Panc1 (cell line): ENCODE data around the gene NOX1. TPM values are rescaled to one million over a fixed set of nuclear protein-coding genes. Genes with fewer than 3 reads are reported as not detected.

Source experiments
- ATAC-seq: fragments of 200-7000 bp; cut with Tn5 transposase; 2 replicates; pipeline ENCODE4 v1.9.1; 2020; ENCODE audit warnings: mild to moderate bottlenecking, moderate library complexity
- BruUV-seq: library from RNA; stranded (reverse); fragments of 400-500 nt; replicated peaks from 2 replicates; lab custom pipeline; 2021; lab: Mats Ljungman, UMichigan
- CTCF ChIA-PET: fragments of 300-600 bp; sonication (Branson Sonifier 250); formaldehyde crosslinking; loops from one replicate; lab custom pipeline; 2022; ENCODE audit warnings: antibody characterized with exemption; lab: Charles Lee
- POLR2A ChIA-PET: fragments of 300-600 bp; sonication (Branson Sonifier 250); formaldehyde crosslinking; loops from one replicate; lab custom pipeline; 2022; ENCODE audit warnings: antibody characterized with exemption; lab: Charles Lee
- DNase-seq: peaks from one replicate; pipeline ENCODE4 v3.0.0-alpha.2; 2010; ENCODE audit warnings: low read depth, low spot score
- H3K27ac ChIP-seq: 2 replicates; pipeline ENCODE4 v1.5.1; 2011; ENCODE audit warnings: mild to moderate bottlenecking, low read length, inconsistent platforms
- H3K27me3 ChIP-seq: fragments of 200-500 bp; sonication (Bioruptor generic); 2 replicates; pipeline ENCODE4 v1.6.0; 2014; ENCODE audit warnings: low read length, inconsistent platforms; ENCODE audit not compliant: control insufficient read depth, insufficient read depth
- H3K36me3 ChIP-seq: fragments of 200-500 bp; sonication (Bioruptor generic); 2 replicates; pipeline ENCODE4 v1.5.1; 2014; ENCODE audit warnings: inconsistent platforms, mild to moderate bottlenecking, low read length, moderate library complexity; ENCODE audit not compliant: control insufficient read depth, insufficient read depth
- H3K4me1 ChIP-seq: 2 replicates; pipeline ENCODE4 v1.5.1; 2011; ENCODE audit warnings: inconsistent platforms, mild to moderate bottlenecking, low read length, moderate library complexity; ENCODE audit not compliant: control insufficient read depth, insufficient read depth
- H3K4me3 ChIP-seq, 2 experiments: 2 replicates each; pipeline ENCODE4 v1.5.1; 2011 to 2012; ENCODE audit warnings: low read depth in 2 of 2, low read length in 2 of 2, mild to moderate bottlenecking in 2 of 2, inconsistent platforms in 1 of 2, moderate library complexity in 1 of 2
- H3K9me3 ChIP-seq: fragments of 200-500 bp; sonication (Bioruptor generic); 2 replicates; pipeline ENCODE4 v1.5.1; 2014; ENCODE audit warnings: low read depth, mild to moderate bottlenecking, inconsistent platforms, low read length, moderate library complexity; ENCODE audit not compliant: control insufficient read depth, insufficient read depth
- CTCF ChIP-seq: fragments of 450-650 bp; IDR thresholded peaks from 2 replicates; pipeline ENCODE4 v1.5.1; 2017; ENCODE audit warnings: mild to moderate bottlenecking
- POLR2AphosphoS5 ChIP-seq: IDR thresholded peaks from 2 replicates; pipeline ENCODE4 v1.6.1; 2012; ENCODE audit warnings: mild to moderate bottlenecking, low read depth, low read length, moderate library complexity
- REST ChIP-seq, 2 experiments: IDR thresholded peaks; 2 replicates each; pipeline ENCODE4 v1.6.1; 2011 to 2012; ENCODE audit warnings: low read depth in 2 of 2, control low read depth in 1 of 2, low read length in 1 of 2, mild to moderate bottlenecking in 1 of 2, moderate library complexity in 1 of 2; ENCODE audit not compliant: insufficient read depth in 1 of 2
- SIN3A ChIP-seq: IDR thresholded peaks from 2 replicates; pipeline ENCODE4 v1.6.1; 2012; ENCODE audit warnings: low read depth, mild to moderate bottlenecking, low read length, moderate library complexity, borderline replicate concordance; ENCODE audit not compliant: insufficient read depth
- TCF7L2 ChIP-seq: IDR thresholded peaks from 2 replicates; pipeline ENCODE4 v1.6.1; 2011; ENCODE audit warnings: mild to moderate bottlenecking, low read depth, low read length, inconsistent platforms
- in situ Hi-C: cut with HindIII; loops from 2 replicates; pipeline ENCODE4 v1.10.0; 2016; ENCODE audit warnings: low sequenced_read_pairs, low pct_unique_long_range_greater_than_20kb
- intact Hi-C: fragments of 100-400 bp; cut with micrococcal nuclease; formaldehyde crosslinking; loops from one replicate; pipeline ENCODE4 v1.10.0; 2022; ENCODE audit not compliant: unreplicated experiment
- total RNA-seq: library from RNA; stranded (reverse); gene quantifications from one replicate; pipeline ENCODE4 v1.2.1, GENCODE V29; 2021; ENCODE audit not compliant: unreplicated experiment

The NOX1 gene
- total RNA-seq, 1 experiment from 2014 or later = not detected

- intact Hi-C loops (no loop called here), in situ Hi-C loops (no loop called here)
- Histone ChIP-seq H3K9me3 (no peaks in the 10 kb centered on the region), H3K36me3 (peaks cover 11% of the 10 kb centered on the region), H3K4me3 (peak overlapping the region; percentile 83 to 98), H3K4me1 (no peaks in the 10 kb centered on the region; the same call in 1 of the 2 replicates), H3K27me3 (0 out of 2 replicates have a peak, but pooled peaks cover 3% of the 10 kb centered on the region), H3K27ac (peak overlapping the region; percentile 90)
- no peak for DNase-seq
- peak; percentile 2; the same call in 1 of the 2 replicates for ATAC-seq
- POLR2A ChIA-PET = no interaction called here
- no TSS peak for BruUV-seq
- TF ChIP-seq CTCF (no peak), TCF7L2 (no peak), SIN3A (no peak), REST (IDR thresholded peaks at IDR 0.05; ENCODE audit: insufficient read depth in 1 of 2, low read depth in 2 of 2, low read length in 1 of 2) (no peak), POLR2AphosphoS5 (no peak)
- CTCF ChIA-PET = no interaction called here
Observed at GRCh38 chrX:100819534-100819836, 54.7 kb downstream of the NOX1 start.

GRCh38 chrX:100817340-100817739, 56.8 kb downstream of the NOX1 start:
- Histone ChIP-seq H3K9me3 (no peaks in the 10 kb centered on the region), H3K36me3 (peaks cover 3% of the 10 kb centered on the region), H3K27ac (no peak overlapping the region), H3K4me1 (no peaks in the 10 kb centered on the region; the same call in 1 of the 2 replicates), H3K4me3 (no peak overlapping the region), H3K27me3 (0 out of 2 replicates have a peak, but pooled peaks cover 3% of the 10 kb centered on the region)
- CTCF ChIA-PET = no interaction called here
- intact Hi-C loops (no loop called here), in situ Hi-C loops (no loop called here)
- ATAC-seq = no peak
- TF ChIP-seq TCF7L2 (no peak), SIN3A (no peak)
- BruUV-seq = no TSS peak
- POLR2A ChIA-PET = no interaction called here
- no peak for DNase-seq

GRCh38 chrX:100812216-100813158, 61.7 kb downstream of the NOX1 start:
- Histone ChIP-seq H3K4me1 (no peaks in the 10 kb centered on the region), H3K27me3 (0 out of 2 replicates have a peak, but pooled peaks cover 3% of the 10 kb centered on the region), H3K36me3 (no peaks in the 10 kb centered on the region), H3K27ac (no peak overlapping the region), H3K4me3 (no peak overlapping the region), H3K9me3 (no peaks in the 10 kb centered on the region)
- ATAC-seq (no peak), DNase-seq (no peak)
- POLR2A ChIA-PET = no interaction called here
- in situ Hi-C loops (no loop called here), intact Hi-C loops (no loop called here)
- no TSS peak for BruUV-seq
- CTCF ChIA-PET = no interaction called here
- no peak for TF ChIP-seq CTCF
- TF ChIP-seq POLR2AphosphoS5 = no peak
- no peak for TF ChIP-seq SIN3A
- no peak for TF ChIP-seq REST (IDR thresholded peaks at IDR 0.05; ENCODE audit: insufficient read depth in 1 of 2, low read depth in 2 of 2, low read length in 1 of 2)
- no peak for TF ChIP-seq TCF7L2
